HEK293 (cell line): ENCODE results near the gene SELENOF.

Source experiments
- CTCF ChIA-PET: fragments of 350-600 bp; formaldehyde crosslinking; extraction: SDS; loops from one replicate; lab custom pipeline; 2021; ENCODE audit warnings: antibody characterized with exemption; lab: Yijun Ruan, JAX
- POLR2A ChIA-PET: fragments of 300-600 bp; formaldehyde crosslinking; extraction: SDS; loops from one replicate; lab custom pipeline; 2020; ENCODE audit warnings: antibody characterized with exemption, inconsistent platforms; lab: Yijun Ruan, JAX
- H3K27ac ChIP-seq: fragments of 200-500 bp; sonication (Bioruptor generic); 2 replicates; pipeline ENCODE4 v1.5.1; 2014; ENCODE audit warnings: low read depth, low read length, control low read depth, inconsistent platforms; ENCODE audit errors: extremely low read depth
- H3K36me3 ChIP-seq, 2 experiments: fragments of 200-500 bp in 1 of 2; sonication (Bioruptor generic) in 1 of 2; 1 replicate in 1 of 2; 2 replicates in 1 of 2; pipeline ENCODE4 v1.5.1; 2014 to 2017; ENCODE audit warnings: inconsistent platforms in 2 of 2, low read length in 2 of 2; ENCODE audit not compliant: control insufficient read depth in 2 of 2, insufficient read depth in 1 of 2
- H3K4me1 ChIP-seq: fragments of 200-500 bp; sonication (Bioruptor generic); 2 replicates; pipeline ENCODE4 v1.5.1; 2014; ENCODE audit warnings: mild to moderate bottlenecking, low read length, inconsistent platforms; ENCODE audit not compliant: control insufficient read depth, insufficient read depth
- H3K4me3 ChIP-seq: 2 replicates; pipeline ENCODE4 v1.5.1; 2011; ENCODE audit warnings: low read depth, mild to moderate bottlenecking, control low read depth, low read length, moderate library complexity
- H3K9me3 ChIP-seq: fragments of 200-500 bp; sonication (Bioruptor generic); 2 replicates; pipeline ENCODE4 v1.5.1; 2014; ENCODE audit warnings: low read depth, low read length, inconsistent platforms; ENCODE audit not compliant: control insufficient read depth, insufficient read depth
- HOXD13 ChIP-seq: sonication (generic); formaldehyde crosslinking; IDR thresholded peaks from 2 replicates; pipeline ENCODE4 v1.8.0; 2022; ENCODE audit warnings: missing genetic modification reagents, borderline replicate concordance
- KLF7 ChIP-seq: fragments of 450-650 bp; formaldehyde crosslinking; IDR thresholded peaks from 2 replicates; pipeline ENCODE4 v1.5.1; 2016; ENCODE audit warnings: missing biosample characterization, missing genetic modification characterization, borderline replicate concordance
- OSR2 ChIP-seq: fragments of 450-650 bp; formaldehyde crosslinking; IDR thresholded peaks from 2 replicates; pipeline ENCODE4 v1.5.1; 2016; ENCODE audit warnings: missing biosample characterization, missing genetic modification characterization
- PBX3 ChIP-seq: sonication (generic); formaldehyde crosslinking; IDR thresholded peaks from 2 replicates; pipeline ENCODE4 v1.8.1; 2022; ENCODE audit warnings: mild to moderate bottlenecking, moderate library complexity, missing genetic modification reagents
- PRDM1 ChIP-seq: fragments of 450-650 bp; formaldehyde crosslinking; IDR thresholded peaks from 2 replicates; pipeline ENCODE4; 2016; ENCODE audit warnings: missing biosample characterization, missing genetic modification characterization
- SP2 ChIP-seq: fragments of 450-650 bp; formaldehyde crosslinking; IDR thresholded peaks from 2 replicates; pipeline ENCODE4 v1.5.1; 2016; ENCODE audit warnings: missing biosample characterization, missing genetic modification characterization
- TRIM28 ChIP-seq: IDR thresholded peaks from 2 replicates; pipeline ENCODE4 v1.6.1; 2011; ENCODE audit warnings: low read length, control low read depth, borderline replicate concordance
- WT1 ChIP-seq: fragments of 450-650 bp; formaldehyde crosslinking; IDR thresholded peaks from 2 replicates; pipeline ENCODE4 v1.5.1; 2016; ENCODE audit warnings: missing biosample characterization, missing genetic modification characterization
- ZBTB20 ChIP-seq: fragments of 450-650 bp; formaldehyde crosslinking; IDR thresholded peaks from 2 replicates; pipeline ENCODE4 v1.5.1; 2016; ENCODE audit warnings: missing biosample characterization, missing genetic modification characterization
- ZBTB21 ChIP-seq: fragments of 450-650 bp; formaldehyde crosslinking; IDR thresholded peaks from 2 replicates; pipeline ENCODE4 v1.5.1; 2017; ENCODE audit warnings: missing biosample characterization, missing genetic modification characterization
- ZFP37 ChIP-seq: fragments of 450-650 bp; formaldehyde crosslinking; IDR thresholded peaks from 2 replicates; pipeline ENCODE4 v1.5.1; 2016; ENCODE audit warnings: missing biosample characterization, missing genetic modification characterization
- ZNF10 ChIP-seq: fragments of 450-650 bp; formaldehyde crosslinking; IDR thresholded peaks from 2 replicates; pipeline ENCODE4 v1.5.1; 2017; ENCODE audit warnings: missing biosample characterization, missing genetic modification characterization
- ZNF114 ChIP-seq: fragments of 450-650 bp; formaldehyde crosslinking; IDR thresholded peaks from 2 replicates; pipeline ENCODE4 v1.5.0; 2017; ENCODE audit warnings: missing biosample characterization, missing genetic modification characterization
- ZNF280C ChIP-seq: fragments of 450-650 bp; formaldehyde crosslinking; IDR thresholded peaks from 2 replicates; pipeline ENCODE4 v1.5.1; 2016; ENCODE audit warnings: missing biosample characterization, missing genetic modification characterization
- ZNF433 ChIP-seq: fragments of 450-650 bp; formaldehyde crosslinking; IDR thresholded peaks from 2 replicates; pipeline ENCODE4 v1.5.1; 2016; ENCODE audit warnings: missing biosample characterization, missing genetic modification characterization, low read depth
- ZNF449 ChIP-seq: fragments of 450-650 bp; formaldehyde crosslinking; IDR thresholded peaks from 2 replicates; pipeline ENCODE4 v1.5.1; 2017; ENCODE audit warnings: missing biosample characterization, mild to moderate bottlenecking, missing genetic modification characterization, moderate library complexity
- ZNF518A ChIP-seq: fragments of 450-650 bp; formaldehyde crosslinking; conservative IDR thresholded peaks from 2 replicates; pipeline ENCODE4 v1.5.1; 2016; ENCODE audit warnings: low read depth, missing biosample characterization, missing genetic modification characterization
- ZNF645 ChIP-seq: fragments of 450-650 bp; formaldehyde crosslinking; IDR thresholded peaks from 2 replicates; pipeline ENCODE4; 2016; ENCODE audit warnings: missing biosample characterization, missing genetic modification characterization
- ZNF701 ChIP-seq: fragments of 450-650 bp; formaldehyde crosslinking; IDR thresholded peaks from 2 replicates; pipeline ENCODE4 v1.5.1; 2016; ENCODE audit warnings: missing biosample characterization, missing genetic modification characterization
- ZNF707 ChIP-seq: fragments of 450-650 bp; formaldehyde crosslinking; IDR thresholded peaks from 2 replicates; pipeline ENCODE4 v1.5.1; 2016; ENCODE audit warnings: missing biosample characterization, missing genetic modification characterization

The SELENOF gene

GRCh38 chr1:86862920-86863319 is 51.0 kb downstream of the SELENOF start (continued):
- no peak for TF ChIP-seq ZNF518A
- TF ChIP-seq ZNF701 (tag by site-specific recombination), result no peak
- no peak for TF ChIP-seq KLF7 (tag by site-specific recombination)
- TF ChIP-seq, all 188 proteins: peak for 0

- ChIA-PET POLR2A (no interaction called here), CTCF (interaction anchor here (0.6 to 1.0 kb wide), 2 partner anchors 104 to 107 kb away, joined by 3 read pairs; no protein-coding TSS in a partner anchor)
- peaks cover 0 to 7% of the 10 kb centered on the region in 2 experiments; a peak in 1 of 3 replicates for H3K36me3 ChIP-seq
- H3K9me3 ChIP-seq, result no peaks in the 10 kb centered on the region
- H3K27ac ChIP-seq, result no peak overlapping the region
- H3K4me1 ChIP-seq, result no peaks in the 10 kb centered on the region
- H3K4me3 ChIP-seq, result no peak overlapping the region
- TF ChIP-seq ZNF645 (tag by site-specific recombination), result no peak
- TF ChIP-seq ZNF114 (tag by site-specific recombination), result no peak
- no peak for TF ChIP-seq ZFP37 (tag by site-specific recombination)
- TF ChIP-seq OSR2 (tag by site-specific recombination), result no peak
- TF ChIP-seq ZBTB21 (tag by site-specific recombination), result no peak
- TF ChIP-seq ZNF449 (tag by site-specific recombination), result no peak
Measured at GRCh38 chr1:86861424-86861823, 52.5 kb downstream of the SELENOF start.

- no peak overlapping the region for H3K27ac ChIP-seq
- no peak overlapping the region for H3K4me3 ChIP-seq
- POLR2A ChIA-PET, result no interaction called here
- CTCF ChIA-PET, result interaction anchor here (0.6 to 1.0 kb wide), 2 partner anchors 106 to 228 kb away, joined by 3 read pairs; no protein-coding TSS in a partner anchor
- H3K9me3 ChIP-seq, result no peaks in the 10 kb centered on the region
- peaks cover 0 to 7% of the 10 kb centered on the region in 2 experiments; a peak in 1 of 3 replicates for H3K36me3 ChIP-seq
- H3K4me1 ChIP-seq, result no peaks in the 10 kb centered on the region
- no peak for TF ChIP-seq SP2 (tag by site-specific recombination)
- TF ChIP-seq WT1 (tag by site-specific recombination), result no peak
- no peak for TF ChIP-seq ZNF707 (tag by site-specific recombination)
- TF ChIP-seq ZNF10 (tag by site-specific recombination), result no peak
- no peak for TF ChIP-seq HOXD13 (CRISPR knock-in tag)
- no peak for TF ChIP-seq ZNF280C (tag by site-specific recombination)
- TF ChIP-seq PRDM1 (tag by site-specific recombination), result no peak
- no peak for TF ChIP-seq ZNF433 (tag by site-specific recombination)
- TF ChIP-seq PBX3 (CRISPR knock-in tag), result no peak
- TF ChIP-seq ZBTB20 (tag by site-specific recombination), result no peak
- TF ChIP-seq TRIM28, result no peak
- TF ChIP-seq, all 188 proteins: peak for 0
Measured at GRCh38 chr1:86860424-86860823, 53.5 kb downstream of the SELENOF start.
